HFFc6 (cell line): Measurements from ENCODE around the gene DYNC1LI2. TPM values are rescaled to one million over a fixed set of nuclear protein-coding genes. Genes with fewer than 3 reads are reported as not detected.

Source experiments
- DNase-seq: peaks from one replicate; pipeline ENCODE4 v3.0.0-alpha.2; 2018
- H3K27ac Mint-ChIP-seq: 2 replicates; pipeline ENCODE4 v1.8.0; 2020; ENCODE audit warnings: mild to moderate bottlenecking, mixed read lengths
- H3K27me3 Mint-ChIP-seq: 2 replicates; pipeline ENCODE4 v1.8.0; 2021; ENCODE audit warnings: mild to moderate bottlenecking, moderate library complexity, mixed read lengths; ENCODE audit not compliant: insufficient read depth
- H3K36me3 Mint-ChIP-seq: 2 replicates; pipeline ENCODE4 v1.8.0; 2021; ENCODE audit warnings: low read depth, mixed read lengths
- H3K4me1 Mint-ChIP-seq: 2 replicates; pipeline ENCODE4 v1.8.0; 2020; ENCODE audit warnings: low read depth, mixed read lengths
- H3K4me3 Mint-ChIP-seq: 2 replicates; pipeline ENCODE4 v1.8.0; 2020; ENCODE audit warnings: mild to moderate bottlenecking, moderate library complexity, mixed read lengths
- H3K9me3 Mint-ChIP-seq: 2 replicates; pipeline ENCODE4 v1.8.0; 2020; ENCODE audit warnings: mild to moderate bottlenecking, mixed read lengths
- total RNA-seq, 6 experiments: library from RNA; stranded (reverse); fragmentation: NEBNext Ultra II Directional; extraction: Animal tissue kit (Norgen Biotek cat#: 25700); gene quantifications; 2 replicates in 1 of 6; 3 replicates in 5 of 6; pipeline ENCODE4 v1.2.3, GENCODE V29; 2021
- TF ChIP-seq, protein P1 (sequence below): fragments of 200-600 bp; sonication (generic); IDR thresholded peaks from 2 replicates; pipeline ENCODE4 v1.5.0; 2021; ENCODE audit warnings: antibody characterized with exemption, mild to moderate bottlenecking

Gene DYNC1LI2
- total RNA-seq, 6 experiments from 2014 or later: 84.7 to 103 (median 99.7) TPM

GRCh38 chr16:66740010-66740409 lies 11.4 kb downstream of the DYNC1LI2 start:
- peak; percentile 30 for DNase-seq
- no peak overlapping the region for H3K4me3 Mint-ChIP-seq
- TF ChIP-seq, protein P1, sequence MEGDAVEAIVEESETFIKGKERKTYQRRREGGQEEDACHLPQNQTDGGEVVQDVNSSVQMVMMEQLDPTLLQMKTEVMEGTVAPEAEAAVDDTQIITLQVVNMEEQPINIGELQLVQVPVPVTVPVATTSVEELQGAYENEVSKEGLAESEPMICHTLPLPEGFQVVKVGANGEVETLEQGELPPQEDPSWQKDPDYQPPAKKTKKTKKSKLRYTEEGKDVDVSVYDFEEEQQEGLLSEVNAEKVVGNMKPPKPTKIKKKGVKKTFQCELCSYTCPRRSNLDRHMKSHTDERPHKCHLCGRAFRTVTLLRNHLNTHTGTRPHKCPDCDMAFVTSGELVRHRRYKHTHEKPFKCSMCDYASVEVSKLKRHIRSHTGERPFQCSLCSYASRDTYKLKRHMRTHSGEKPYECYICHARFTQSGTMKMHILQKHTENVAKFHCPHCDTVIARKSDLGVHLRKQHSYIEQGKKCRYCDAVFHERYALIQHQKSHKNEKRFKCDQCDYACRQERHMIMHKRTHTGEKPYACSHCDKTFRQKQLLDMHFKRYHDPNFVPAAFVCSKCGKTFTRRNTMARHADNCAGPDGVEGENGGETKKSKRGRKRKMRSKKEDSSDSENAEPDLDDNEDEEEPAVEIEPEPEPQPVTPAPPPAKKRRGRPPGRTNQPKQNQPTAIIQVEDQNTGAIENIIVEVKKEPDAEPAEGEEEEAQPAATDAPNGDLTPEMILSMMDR: peak; percentile 87
- H3K4me1 Mint-ChIP-seq: peaks cover 43% of the 10 kb centered on the region
- no peaks in the 10 kb centered on the region for H3K9me3 Mint-ChIP-seq
- H3K27ac Mint-ChIP-seq: peak overlapping the region; percentile 94; the same call in 1 of the 2 replicates
- peaks cover 21% of the 10 kb centered on the region for H3K36me3 Mint-ChIP-seq
- H3K27me3 Mint-ChIP-seq: no peaks in the 10 kb centered on the region; the same call in 1 of the 2 replicates

GRCh38 chr16:66735891-66736290 lies 15.5 kb downstream of the DYNC1LI2 start:
- H3K36me3 Mint-ChIP-seq: peaks cover 35% of the 10 kb centered on the region
- no peak overlapping the region for H3K4me3 Mint-ChIP-seq
- peaks cover 25% of the 10 kb centered on the region for H3K4me1 Mint-ChIP-seq
- DNase-seq: no peak
- peaks cover 2% of the 10 kb centered on the region for H3K27me3 Mint-ChIP-seq
- H3K9me3 Mint-ChIP-seq: no peaks in the 10 kb centered on the region
- TF ChIP-seq, protein P1: no peak
- H3K27ac Mint-ChIP-seq: peak overlapping the region; percentile 62

GRCh38 chr16:66731101-66731500 lies 20.3 kb downstream of the DYNC1LI2 start:
- Mint-ChIP-seq H3K9me3 (no peaks in the 10 kb centered on the region), H3K4me1 (peaks cover 12% of the 10 kb centered on the region), H3K27me3 (peaks cover 2% of the 10 kb centered on the region), H3K4me3 (no peak overlapping the region), H3K36me3 (peaks cover 46% of the 10 kb centered on the region), H3K27ac (no peak overlapping the region)
- DNase-seq: no peak
- TF ChIP-seq, protein P1: no peak

DNA sequence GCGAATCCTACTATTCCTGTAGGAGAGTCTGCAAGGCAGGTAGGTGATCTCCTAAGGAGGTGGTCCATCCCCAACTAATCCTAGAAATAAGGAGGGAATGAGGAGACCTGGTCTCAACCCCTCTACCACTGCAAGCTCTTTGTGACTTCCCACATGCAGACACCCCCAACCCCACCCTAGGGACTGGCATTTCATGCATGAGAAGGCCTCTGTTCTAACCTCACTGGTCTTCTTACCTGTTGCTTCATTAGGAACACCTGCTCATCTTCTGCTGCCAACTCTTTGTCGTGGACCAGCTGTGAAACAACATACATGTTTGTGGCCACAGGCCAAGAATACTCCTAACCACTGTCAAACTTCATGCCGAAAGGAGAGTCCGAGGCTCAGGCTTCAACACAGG lies 22.6 kb downstream of the DYNC1LI2 start:
- TF ChIP-seq, protein P1: no peak
- Mint-ChIP-seq H3K9me3 (no peaks in the 10 kb centered on the region), H3K27ac (no peak overlapping the region; the same call in 1 of the 2 replicates), H3K27me3 (peaks cover 6% of the 10 kb centered on the region; the same call in 1 of the 2 replicates), H3K4me3 (no peak overlapping the region), H3K4me1 (peaks cover 8% of the 10 kb centered on the region), H3K36me3 (peaks cover 57% of the 10 kb centered on the region)
- DNase-seq: no peak

DNA sequence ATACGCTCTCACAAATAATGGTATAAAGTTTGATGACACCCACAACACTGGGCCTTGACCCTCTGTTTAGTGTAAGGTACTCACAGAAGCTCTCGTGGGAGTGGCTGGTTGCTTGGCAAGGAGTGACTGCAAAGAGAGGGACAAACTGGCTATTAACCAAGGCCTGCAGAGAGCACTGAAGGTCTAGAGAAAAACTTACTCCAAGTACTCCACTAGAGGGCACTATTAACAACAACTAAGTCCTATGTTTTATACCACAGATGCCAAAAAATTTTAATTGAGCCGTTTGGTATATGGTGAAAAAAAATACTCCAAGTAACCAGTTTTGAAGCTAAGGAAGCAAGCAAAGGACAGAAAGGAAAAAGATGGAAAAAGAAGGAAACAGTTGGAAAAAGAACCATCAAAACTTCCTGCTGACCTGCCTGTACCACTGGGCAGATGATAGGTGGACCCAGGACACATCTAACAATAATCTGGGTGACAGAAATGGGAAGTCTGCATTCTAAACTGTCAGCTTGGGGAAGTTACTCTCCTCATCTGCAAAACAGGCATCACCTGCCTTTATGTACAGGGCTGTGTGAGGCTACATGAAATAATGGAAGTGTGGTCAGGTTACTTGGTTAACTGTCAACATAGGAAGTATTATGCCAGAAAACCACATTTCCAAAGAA lies 23.2 kb downstream of the DYNC1LI2 start:
- Mint-ChIP-seq H3K9me3 (no peaks in the 10 kb centered on the region), H3K36me3 (peaks cover 62% of the 10 kb centered on the region), H3K4me3 (no peak overlapping the region), H3K27me3 (0 out of 2 replicates have a peak, but pooled peaks cover 4% of the 10 kb centered on the region), H3K27ac (peak overlapping the region; percentile 43), H3K4me1 (peaks cover 8% of the 10 kb centered on the region)
- TF ChIP-seq, protein P1: peak; percentile 87
- peak; percentile 67 for DNase-seq
